Kidney tubule cell (primary cell): ENCODE results near the gene GARIN5B.
"Not testable (repeated sequence)": the region's sequence is repeated elsewhere in the genome, so short reads cannot be mapped to it uniquely, and the experiment has no call there.

Experiments used
- DNase-seq: peaks from one replicate; pipeline ENCODE4 v3.0.0-alpha.2; 2018; ENCODE audit warnings: low spot score

GARIN5B gene

DNA sequence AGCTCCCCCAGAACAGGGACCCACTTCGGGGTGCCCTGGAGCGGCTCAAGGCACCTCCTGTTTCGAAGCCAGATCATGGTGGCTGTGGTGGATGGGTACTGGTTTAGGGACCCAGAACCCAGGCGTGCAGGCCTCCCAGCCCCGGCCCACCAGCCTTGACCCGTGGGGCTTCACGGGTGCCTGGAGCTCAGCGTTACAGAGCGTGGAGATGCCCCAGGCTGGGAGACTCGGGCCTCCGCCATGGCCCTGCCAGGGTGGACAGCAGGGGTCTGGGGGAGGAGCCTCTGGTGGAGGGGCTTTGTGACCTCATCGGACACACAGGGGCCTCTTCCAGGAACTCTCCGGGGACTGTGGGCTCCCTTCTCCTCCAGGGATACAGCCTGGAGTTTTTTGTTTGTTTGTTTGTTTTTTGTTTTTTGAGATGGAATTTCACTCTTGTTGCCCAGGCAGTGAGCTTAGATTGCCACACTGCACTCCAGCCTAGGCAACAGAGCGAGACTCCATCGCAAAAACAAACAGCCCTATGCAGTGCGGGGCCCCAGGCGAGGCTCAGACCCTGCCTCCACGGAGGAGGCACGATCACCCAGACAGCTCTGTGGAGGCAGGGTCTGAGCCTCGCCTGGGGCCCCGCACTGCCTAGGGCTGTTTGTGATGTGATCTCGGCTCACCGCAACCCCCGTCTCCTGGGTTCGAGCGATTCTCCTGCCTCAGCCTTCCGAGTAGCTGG, at the start of gene GARIN5B:
GARIN5B (minus strand) TSS at position 271 of the 727 bp plus-strand sequence; CDS start at position 77, 194 bp downstream.
- DNase-seq = peak; percentile 28

DNA sequence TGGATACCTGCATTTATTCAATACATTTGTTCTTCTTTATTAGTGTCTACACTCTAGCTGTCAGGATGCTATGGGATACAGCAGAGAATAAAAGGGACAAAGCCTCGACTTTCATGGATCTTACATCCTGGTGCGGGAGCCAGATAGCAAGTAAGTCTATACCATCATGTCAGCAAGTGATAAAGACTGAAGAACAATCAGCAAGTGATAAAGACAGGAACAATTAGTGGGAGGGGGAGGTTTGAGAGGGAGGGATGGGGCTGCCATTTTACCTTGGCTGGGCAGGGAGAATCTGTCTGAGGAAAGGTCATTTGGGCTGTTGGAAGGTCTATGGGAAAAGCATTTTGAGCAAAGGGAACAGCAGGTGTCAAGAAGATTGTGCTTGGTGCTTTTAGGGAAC, 47.1 kb upstream of the GARIN5B start:
- DNase-seq = no peak

DNA sequence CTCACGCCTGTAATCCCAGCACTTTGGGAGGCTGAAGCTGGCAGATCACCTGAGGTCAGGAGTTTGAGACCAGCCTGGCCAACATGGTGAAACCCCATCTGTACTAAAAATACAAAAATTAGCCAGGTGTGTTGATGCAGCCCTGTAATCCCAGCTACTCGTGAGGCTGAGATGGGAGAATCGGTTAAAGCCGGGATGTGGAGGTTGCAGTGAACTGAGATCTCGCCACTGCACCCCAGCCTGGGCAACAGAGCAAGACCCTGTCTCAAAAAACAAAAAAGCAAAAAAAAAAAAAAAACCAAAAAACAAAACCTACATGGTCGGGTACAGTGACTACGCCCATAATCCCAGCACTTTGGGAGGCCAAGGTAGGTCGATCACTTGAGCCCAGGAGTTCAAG, 46.1 kb upstream of the GARIN5B start:
- DNase-seq = not testable (repeated sequence)

DNA sequence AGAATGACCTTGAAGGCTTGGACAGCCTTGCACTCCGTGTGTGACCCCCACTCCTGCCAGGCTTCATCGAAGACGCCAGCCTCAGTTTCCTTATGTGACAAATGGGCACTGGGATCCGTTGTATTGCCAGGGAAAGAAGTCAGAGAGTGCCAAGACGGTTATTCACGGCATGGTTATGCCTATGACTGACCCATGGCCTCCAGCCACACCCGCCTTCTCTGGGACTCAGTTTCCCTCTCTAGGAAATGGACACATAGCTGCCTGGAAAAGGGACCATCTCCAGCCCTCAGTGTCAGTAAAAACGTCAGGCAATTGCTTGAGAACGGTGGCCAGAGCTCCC, 45.4 kb upstream of the GARIN5B start:
- no peak for DNase-seq

DNA sequence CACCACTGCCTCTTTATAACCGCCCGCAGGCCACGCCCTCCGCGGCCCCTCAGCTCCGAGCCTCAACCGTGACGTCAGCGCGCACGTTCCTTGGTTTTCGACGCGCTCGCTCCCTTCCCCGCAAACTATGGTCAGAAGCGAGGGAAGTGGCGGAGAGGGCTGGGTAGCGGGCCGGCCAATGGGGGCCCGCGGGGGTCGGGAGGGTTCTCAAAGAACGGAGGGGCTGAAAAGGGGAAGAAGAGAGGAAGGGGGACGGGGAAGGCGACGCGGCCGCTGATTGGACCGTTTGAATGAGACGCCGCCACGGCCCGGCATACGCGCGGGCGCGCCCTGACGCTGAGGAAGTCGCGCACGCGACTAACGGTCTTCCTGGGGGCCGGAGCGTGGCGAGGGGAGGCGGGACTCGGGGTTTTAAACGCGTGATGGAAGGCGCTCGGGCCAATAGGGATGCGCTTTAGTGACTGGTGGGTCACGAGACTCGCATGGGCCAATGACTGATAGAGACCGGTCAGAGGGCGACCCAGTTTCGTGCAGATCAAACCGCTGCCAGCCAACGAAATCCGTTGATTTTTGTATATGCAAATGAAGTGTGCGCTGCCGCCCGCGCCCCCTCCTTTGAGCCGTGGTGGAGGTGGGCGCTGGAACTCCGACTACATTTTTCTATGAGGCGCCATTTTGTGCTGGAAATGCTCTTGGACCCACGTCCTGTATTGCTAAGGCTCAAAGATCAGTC, 44.9 kb upstream of the GARIN5B start:
- DNase-seq = peak; percentile 99

DNA sequence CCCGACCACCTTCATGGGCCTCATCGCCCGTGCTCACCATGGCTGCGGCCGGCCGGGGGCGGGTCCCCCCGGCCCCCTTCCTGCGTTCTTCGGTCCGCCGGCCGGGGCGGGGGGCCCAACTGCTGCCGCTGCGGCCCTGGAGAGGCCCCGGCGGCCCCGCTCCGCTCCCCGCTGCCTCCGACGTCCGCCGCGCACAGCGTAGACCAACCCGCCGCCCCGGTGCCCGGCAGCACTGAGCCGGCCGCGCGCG, 44.4 kb upstream of the GARIN5B start, which contains the start of gene UBE2S:
UBE2S (minus strand) TSS at position 239 of the 250 bp plus-strand sequence; CDS start at position 40, 199 bp downstream.
- DNase-seq = not testable (repeated sequence)

DNA sequence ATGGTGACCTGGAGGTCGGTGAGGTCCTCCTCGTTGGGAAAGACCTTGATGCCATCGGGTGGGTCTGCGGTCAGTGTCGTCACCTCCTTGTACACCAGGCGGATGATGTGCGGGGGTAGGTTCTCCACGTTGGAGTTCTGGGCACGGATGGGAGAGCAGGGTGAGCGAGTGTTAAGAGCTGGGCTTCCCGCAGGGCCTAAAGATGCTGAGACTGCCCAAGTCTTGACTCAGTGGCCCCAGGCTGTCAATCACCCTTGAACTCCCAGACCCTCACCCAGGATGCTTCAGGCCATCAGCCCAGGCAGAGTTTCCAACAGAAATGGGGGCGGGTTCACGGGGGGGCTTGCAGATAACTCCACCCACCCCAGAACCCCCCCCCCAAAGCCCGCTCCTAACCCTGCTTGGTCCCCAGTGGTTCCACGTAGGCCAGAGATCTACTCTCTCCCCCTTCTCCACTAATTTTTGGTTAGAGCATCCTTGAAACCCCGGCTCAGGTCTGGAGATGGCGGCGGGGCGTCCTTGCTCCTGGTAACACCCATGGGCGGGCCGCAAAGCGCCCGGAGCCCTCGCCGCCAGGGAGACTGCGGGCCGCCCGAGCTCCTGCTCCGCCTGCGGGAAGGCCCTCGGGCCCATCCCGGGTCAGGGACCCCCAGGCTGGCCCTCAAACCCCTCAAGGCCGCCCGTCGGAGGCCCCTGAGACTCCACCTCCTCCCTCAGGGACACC, 43.9 kb upstream of the GARIN5B start:
- DNase-seq = peak; percentile 35

DNA sequence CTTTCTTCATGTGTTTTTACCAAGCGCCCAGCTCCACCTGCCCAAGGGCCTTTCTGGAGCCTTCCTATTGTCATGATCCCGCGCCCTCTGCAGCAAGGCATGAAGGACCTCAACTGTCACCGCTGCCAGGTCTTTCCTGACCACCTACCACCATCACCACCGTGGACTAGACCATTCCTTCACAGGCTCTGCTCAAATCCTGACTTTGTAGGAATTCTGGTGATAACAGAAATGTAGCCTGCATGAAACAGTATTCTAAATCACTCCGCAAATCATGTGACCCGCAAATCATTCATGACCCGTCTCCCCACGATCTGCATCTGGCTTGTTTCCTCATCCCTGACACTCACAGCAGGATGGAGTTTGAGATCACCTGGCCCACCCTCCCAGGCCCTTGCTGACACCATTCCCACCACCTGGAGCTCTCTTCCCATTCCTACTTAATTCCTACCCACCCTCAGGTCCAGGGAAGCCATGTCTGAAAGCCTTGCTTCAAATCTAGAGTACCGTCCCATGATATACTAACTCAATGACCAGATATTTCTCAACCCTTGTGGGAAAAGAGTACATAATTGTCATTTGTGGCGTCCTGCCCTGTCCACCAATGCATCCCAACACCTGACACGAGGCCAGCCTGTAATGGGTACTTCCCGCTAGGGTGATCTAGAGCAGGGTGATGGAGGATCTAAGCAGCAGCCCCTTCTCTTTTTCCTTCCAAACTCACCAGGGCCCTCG, 43.2 kb upstream of the GARIN5B start:
- no peak for DNase-seq

DNA sequence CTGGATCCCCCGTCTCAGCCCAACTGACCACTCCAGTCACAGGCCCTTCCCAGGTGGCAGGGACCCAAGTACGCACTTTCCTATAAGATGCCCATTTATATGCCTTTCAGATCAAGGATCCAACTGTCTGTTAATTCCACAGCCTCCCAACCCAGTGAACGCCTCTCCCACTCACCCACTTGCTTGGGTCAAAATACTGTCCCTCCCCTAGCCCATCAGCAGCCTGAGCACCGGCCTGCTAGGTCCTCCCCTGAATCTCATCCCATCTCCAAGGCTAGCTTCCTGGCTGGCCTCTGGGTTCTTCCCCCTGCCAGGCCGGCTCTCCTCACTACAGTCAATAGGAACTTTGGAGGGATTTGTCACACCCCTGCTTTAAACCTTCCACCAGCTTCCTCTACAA, 42.6 kb upstream of the GARIN5B start:
- no peak for DNase-seq

DNA sequence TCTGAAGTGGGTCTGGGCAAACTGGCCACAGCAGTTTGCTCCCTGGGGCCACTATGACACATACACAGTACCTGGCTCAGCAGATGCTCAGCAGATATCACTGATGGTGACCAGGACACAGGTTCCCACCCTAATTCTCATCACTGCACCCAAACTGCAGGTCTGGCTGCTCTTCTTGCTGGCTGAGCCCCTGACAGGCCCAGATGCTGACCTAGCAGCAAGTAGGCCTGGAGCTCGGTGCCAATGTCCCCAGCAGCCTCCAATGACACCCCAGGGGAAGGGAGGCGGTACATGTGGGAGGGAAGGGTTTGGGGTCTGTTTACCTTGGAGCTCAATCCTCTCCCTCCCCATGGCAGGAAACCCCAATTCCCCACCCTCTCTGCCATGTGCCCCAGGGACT, 39.4 kb upstream of the GARIN5B start:
- DNase-seq = no peak

DNA sequence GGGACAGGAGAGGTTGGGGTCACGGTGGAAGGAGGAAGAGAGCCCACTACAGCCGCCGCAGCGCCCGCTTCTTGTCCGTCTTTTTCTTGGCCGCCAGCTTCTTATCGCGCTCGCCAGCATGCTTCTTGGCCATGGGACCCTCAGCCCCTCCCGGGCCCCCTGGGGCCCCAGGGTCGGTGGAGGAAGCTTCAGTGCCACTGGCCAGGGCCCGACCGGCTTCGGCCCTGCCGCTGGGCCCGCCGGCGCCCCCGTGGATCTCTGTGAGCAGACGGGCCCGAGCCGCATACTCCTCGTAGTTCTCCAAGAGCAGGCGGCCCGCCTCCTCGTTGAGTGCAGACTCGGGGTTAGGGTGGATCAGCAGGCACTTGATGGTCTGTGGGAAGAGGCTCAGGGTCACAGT, 38.3 kb upstream of the GARIN5B start:
- not testable (repeated sequence) for DNase-seq

DNA sequence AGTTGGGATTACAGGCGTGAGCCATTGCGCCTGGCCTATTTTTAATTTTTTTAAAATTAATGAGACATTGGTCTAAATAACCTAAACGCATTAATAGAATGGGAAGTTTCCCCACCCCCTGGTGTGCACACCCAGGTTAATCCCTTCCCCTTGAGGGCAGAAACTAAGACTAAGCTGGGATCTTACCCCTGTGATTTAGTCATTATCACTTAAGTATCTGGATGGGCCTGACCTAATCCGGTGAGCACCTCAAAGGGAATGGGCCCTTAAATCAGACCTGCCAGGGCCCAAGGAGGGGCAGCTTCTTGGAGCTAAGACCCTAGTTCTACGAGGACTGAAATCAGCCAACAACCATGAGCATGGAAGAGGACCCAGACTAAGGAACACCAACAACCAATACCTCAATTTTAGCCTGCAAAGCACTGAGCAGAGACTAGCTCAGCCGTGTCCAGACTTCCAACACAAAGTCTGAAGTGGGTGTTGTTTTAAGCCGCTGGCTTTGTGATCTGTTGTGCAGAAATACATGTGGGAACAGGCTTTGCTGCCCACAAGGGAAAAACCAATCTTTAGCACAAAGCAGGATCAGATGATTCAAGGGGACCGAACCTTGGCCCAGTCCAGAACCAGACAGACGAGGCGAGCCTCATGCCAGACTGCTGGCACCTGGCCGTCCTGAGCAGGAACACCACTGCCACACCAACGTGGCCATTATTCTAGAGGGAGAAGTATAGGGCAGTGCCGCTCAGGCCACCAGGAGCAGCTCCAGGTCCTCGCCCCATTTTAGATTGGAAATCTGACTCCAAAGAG, 37.4 kb upstream of the GARIN5B start:
- DNase-seq = no peak

DNA sequence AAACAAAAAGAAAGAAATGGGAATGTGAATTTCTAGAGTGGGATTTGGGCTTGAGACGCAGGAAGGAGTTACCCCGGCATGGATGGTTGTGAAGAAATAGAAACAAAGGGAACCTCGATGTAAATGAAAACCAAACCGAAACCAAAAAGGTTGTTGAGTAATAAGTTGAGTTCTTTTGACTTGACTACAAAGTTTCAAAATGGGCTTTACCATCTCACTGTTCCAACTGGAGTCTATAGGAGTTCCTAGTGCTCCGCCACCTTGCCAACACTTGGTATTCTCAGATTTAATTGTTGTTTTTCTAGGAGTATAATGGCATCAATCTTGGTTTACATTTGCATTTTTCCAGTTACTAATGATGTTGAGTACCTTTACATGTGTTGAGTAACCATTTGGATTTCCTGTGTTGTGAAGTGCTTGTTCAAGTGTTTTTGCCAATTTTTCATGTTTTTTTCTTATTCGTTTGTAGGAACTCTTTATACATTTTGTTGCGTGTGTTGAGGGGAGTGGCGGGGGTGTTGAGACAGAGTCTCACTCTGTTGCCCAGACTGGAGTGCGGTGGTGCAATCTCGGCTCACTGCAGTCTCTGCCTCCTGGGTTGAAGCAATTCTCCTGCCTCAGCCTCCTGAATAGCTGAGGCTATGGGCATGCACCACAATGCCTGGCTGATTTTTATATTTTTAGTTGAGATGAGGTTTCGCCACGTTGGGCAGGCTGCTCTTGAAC, 35.3 kb upstream of the GARIN5B start:
- no peak for DNase-seq

DNA sequence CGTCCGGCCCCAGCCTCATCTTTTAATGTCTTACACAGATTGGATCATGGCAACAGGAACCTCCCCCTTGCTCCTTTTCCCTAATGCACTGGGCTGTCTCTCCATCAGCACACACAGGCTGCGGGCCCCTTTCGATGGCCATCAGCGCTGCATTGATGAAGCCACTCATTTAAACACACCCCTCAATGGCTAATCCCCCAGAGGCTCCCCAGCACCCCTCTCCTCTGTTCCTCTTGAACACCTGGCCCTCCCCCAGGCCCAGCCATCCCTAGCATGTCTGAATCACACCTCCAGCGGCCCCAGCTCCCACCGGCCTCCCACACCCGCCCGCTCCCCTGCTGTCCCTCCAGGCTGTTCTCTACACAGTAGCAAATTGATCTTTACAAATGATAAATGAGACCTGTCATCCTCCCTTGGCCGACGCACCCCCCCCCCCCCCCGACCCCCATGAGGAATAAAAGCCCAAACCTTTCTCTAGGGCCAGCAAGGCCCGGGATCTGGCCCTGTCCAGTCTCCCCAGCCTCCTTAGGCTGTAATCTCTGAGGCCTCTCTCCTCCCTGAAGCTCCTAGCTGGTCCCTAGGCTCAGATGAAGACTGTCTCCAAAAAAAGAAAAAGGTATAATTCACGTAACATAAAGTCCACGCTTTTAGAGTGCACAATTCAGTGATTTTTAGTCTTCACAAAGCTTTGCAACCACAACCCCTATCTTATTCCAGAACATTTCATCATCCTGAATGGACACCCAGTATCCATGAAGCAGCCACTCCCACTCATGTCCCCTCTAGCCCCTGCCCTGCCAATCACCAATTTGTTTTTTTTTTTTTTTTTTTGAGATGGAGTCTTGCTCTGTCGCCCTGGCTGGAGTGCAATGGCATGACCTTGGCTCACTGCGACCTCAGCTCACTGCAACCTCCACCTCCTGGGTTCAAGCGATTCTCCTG, 30.0 kb upstream of the GARIN5B start:
- no peak for DNase-seq

DNA sequence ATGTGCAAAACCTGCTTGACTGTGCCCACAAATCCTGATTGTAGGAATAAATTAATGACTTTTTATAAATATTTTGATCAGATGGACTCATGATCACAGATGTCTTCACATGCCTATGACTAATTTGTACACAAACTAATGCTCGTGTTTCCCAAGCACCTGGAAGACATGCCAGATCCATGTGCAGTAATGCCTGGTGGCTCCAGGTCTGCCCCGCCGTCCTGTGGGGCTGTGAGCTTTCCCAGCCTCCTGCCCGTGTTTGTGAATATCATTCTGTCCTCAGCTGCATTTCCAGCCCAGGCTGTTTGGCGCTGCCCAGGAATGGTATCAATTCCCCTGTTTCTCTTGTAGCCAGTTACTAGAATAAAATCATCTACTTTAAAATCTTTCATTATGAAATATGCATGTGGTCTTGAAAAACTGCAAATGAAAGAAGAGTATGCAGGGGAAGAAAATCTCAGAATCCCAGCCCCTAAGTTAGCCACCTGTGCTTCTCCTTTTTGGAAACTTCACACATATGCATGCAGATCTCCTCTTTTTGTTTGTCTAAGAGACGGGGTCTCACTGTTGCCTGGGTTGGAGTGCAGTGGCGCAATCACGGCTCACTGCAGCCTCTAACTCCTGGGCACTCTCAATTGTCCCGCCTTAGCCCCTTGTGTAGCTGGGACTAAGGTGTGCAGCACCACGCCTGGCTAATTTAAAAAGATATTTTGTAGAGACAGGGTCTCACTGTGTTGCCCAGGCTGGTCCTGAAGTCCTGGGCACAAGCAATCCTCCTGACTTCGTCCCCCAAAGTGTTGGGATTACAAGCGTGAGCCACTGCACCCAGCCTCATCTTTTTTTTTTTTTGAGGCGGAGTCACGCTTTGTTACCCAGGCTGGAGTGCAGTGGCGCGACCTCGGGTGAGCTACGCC, 28.9 kb upstream of the GARIN5B start:
- no peak for DNase-seq

DNA sequence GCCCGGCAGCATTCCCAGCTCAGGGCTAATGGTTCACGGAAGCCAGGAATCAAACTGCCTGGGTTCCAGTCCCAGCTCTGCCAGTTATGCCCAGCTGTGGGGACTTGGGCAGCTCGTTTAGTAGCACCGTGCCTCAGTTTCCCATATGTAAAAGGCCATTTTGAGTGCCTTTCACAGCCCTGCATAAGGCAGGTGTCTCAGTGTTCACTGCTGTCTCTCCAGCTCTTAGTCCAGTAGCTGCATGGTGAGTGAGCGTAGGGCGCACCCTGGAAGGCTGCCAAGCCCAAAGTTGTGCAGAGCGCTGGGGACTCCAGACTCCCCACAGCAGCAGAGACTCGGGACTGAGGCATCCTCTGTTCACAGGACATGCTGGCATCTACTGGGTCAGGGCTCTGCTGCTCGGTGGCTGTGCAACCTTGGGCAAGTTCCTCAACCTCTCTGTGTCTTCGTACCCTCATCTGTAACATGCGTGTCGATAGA, 28.2 kb upstream of the GARIN5B start:
- DNase-seq = no peak

DNA sequence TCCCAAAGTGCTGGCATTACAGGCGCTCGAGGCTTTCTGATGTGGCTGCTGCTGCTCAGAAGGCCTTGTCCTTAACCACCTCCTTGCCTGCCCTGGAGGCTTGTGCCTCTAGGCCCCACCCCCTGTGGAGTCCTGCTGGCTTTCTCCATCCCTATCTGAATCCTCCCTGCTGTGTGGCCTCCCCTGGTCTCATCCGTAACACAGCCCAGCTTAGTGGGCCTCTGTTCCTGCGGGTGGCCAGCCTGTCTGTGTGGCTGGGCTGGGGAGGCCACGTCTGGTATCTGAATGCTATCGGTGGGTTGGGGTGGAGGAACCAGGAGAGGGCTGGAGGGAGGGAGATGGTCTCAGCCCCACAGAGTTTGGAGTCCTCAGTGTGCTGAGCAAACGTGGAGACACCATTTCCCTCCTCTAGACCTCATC, 27.4 kb upstream of the GARIN5B start:
- no peak for DNase-seq
